PFSK-1 (cell line): ENCODE results near the gene MAMDC4.

Source experiments
- POLR2AphosphoS5 ChIP-seq: IDR thresholded peaks from 2 replicates; pipeline ENCODE4 v1.6.1; 2012; ENCODE audit warnings: low read depth, mild to moderate bottlenecking, control low read depth, low read length, moderate library complexity
- REST ChIP-seq, 2 experiments: IDR thresholded peaks; 2 replicates each; pipeline versions ENCODE4 v1.6.1 to v1.8.0; 2011 to 2012; ENCODE audit warnings: low read depth in 2 of 2, low read length in 2 of 2, control low read depth in 1 of 2, inconsistent platforms in 1 of 2, mild to moderate bottlenecking in 1 of 2, moderate library complexity in 1 of 2; ENCODE audit not compliant: insufficient read depth in 1 of 2

DNA sequence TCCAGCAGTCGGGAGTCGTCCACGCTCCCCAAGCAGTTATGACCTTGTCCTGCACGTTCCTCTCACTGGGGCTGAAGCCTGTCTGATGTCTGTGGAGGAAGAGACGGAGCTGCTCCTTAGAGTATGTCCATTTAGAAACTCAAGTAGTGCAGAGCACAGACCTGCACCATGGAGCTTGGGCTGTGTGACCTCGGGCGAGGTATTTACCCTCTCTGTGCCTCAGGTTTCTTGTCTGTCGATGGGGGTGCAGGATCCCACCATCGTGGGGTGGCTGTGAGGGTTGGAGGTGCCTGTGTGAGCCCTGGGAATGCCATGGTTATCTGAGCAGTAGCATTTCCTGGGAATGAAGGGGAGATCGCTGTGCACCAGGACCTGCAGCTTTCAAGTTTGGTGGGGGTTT lies 48.4 kb downstream of the MAMDC4 start:
- TF ChIP-seq POLR2AphosphoS5 (no peak), REST (IDR thresholded peaks at IDR 0.05; ENCODE audit: insufficient read depth in 1 of 2, low read depth in 2 of 2, low read length in 2 of 2) (no peak)
